ENCODE measurements around the gene ENG.

Gene ENG

GRCh38 chr9:127770905-127771569 lies 83.4 kb downstream of the ENG start:
- peak; percentile 96 for DNase-seq

DNA sequence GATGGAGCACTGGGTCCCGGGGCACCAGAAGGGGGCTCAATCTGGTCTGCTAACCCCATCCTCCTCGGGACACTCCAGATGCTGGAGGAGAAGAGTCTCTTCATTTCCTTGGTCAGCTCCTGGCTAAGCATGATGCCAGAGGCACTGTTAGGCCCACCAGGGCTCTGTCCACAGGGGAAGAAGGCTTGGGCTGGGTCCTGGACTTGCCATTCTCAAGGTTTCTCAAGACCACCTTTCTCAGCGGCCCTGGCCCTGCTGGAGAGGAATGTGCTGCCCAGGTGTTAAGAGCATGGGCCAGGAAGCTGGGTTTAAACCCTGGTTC lies 83.9 kb downstream of the ENG start:
- DNase-seq, result no peak

DNA sequence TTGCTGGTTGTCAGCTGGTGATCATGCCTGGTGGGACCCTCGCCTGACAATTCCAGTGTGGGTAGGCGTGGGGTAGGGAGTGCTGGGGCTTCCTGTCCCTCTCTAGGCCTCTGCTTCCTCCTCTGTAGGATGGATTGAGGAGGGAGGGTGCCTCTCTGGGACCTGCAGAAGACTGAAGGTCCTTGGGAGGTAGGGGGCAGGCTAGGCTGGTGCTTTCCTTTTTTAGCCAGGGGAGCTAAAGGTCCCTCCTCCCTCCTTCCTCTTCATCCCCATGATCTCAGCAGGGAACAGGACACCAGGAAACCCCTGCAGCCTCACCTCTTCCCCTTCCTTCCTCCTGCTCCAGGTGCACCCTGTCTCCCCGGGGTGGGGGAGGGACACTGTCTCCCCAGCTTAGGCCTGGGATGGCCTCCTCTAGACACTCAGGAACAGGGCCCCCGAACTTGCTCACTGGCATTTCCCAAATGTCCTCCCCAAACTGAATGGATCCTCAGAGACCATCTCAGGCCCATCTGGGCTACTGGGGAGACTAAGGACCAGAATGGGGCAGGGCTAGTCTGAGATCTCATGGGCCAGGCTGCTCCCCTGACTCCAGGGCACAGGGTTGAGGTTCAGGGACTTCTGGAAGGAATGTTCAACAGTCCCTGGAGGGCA lies 84.4 kb downstream of the ENG start:
- no peak for DNase-seq

GRCh38 chr9:127769101-127769500 lies 85.4 kb downstream of the ENG start:
- DNase-seq, result no peak

DNA sequence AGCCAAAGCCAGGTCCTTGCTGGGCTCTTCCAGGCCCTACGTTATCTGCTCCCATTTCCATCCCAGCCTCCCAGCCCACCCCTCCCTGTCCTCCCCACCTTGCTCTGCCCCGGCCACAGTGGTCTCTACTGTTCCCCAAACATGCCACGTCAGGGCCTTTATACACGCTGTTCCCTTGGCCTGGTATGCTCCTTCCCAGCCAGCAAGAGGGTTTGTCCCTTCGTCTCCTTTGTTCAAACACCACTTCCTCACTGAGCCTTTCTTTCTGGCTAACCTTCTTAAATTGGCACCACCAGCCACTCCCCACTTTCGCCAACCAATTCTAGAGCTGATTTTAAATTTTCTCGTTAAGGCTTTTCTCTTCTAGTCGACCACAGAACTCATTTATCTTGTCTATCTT lies 85.8 kb downstream of the ENG start:
- no peak for DNase-seq

GRCh38 chr9:127767909-127768331 lies 86.5 kb downstream of the ENG start:
- DNase-seq, result no peak

DNA sequence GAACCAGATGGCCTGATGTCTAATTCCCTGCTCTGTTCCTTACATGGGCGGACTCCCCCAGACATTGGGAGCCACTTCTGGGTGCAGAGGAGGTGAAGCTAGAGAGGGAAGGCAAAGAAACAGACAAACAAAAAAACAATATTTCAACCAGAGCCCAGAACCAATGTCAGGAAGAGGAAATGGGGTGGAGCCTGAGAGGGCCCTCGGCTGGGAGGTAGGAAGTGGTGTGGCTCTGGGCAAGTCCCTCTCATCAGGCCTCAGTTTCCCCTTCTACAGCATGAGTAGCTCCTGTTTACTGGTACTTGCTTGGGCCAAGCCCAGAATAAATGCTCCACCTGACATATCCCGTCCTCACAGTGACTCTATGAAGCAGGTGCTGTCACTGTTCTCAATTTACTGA lies 87.0 kb downstream of the ENG start:
- DNase-seq, result no peak

DNA sequence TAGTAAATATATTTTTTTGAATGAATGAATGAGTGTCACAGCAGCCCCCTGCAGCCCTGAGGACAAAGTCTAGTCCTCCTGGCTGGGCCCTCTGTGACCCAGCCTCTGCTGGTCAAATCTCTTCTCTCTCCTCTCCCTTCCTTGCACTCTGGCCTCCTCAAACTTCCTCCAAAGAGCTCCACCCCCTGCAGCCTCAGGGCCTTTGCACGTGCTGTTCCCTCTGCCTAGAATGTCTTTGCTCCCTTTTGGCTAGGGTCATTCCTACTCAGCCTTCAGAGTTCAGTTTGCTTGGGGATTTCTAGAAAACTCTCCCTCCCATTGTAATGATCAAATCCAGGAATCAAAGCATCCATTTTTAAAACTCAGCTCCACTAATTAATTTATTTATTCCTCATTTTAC lies 89.0 kb downstream of the ENG start:
- DNase-seq, result no peak
